ENCODE measurements around the gene YWHAG. TPM values are rescaled to one million over a fixed set of nuclear protein-coding genes. Genes with fewer than 3 reads are reported as not detected.
"Not testable (repeated sequence)": the region's sequence is repeated elsewhere in the genome, so short reads cannot be mapped to it uniquely, and the experiment has no call there.

Gene YWHAG
- total RNA-seq, 1 donor from 2014 or later, result 200 TPM

- Mint-ChIP-seq H3K9me3 (no peaks in the 10 kb centered on the region), H3K36me3 (ENCODE audit: low read depth) (no peaks in the 10 kb centered on the region), H3K4me1 (peaks cover 17% of the 10 kb centered on the region), H3K27ac (ENCODE audit: unreplicated experiment) (no peak overlapping the region), H3K27me3 (ENCODE audit: low read depth) (peaks cover 11% of the 10 kb centered on the region), H3K4me3 (peak overlapping the region; percentile 24)
- TF ChIP-seq CTCF (conservative IDR thresholded peaks at IDR 0.05), result no peak
- no peak for DNase-seq (ENCODE audit: low read depth, low spot score)
These were observed 58.5 kb downstream of the YWHAG start for GRCh38 chr7:76300166-76300731.

- Mint-ChIP-seq H3K4me1 (peaks cover 2% of the 10 kb centered on the region), H3K36me3 (ENCODE audit: low read depth) (no peaks in the 10 kb centered on the region), H3K9me3 (no peaks in the 10 kb centered on the region), H3K27me3 (ENCODE audit: low read depth) (peaks cover 6% of the 10 kb centered on the region), H3K4me3 (no peak overlapping the region), H3K27ac (ENCODE audit: unreplicated experiment) (no peak overlapping the region)
- no peak for DNase-seq (ENCODE audit: low read depth, low spot score)
- TF ChIP-seq CTCF (conservative IDR thresholded peaks at IDR 0.05), result no peak
These were observed 61.7 kb downstream of the YWHAG start for GRCh38 chr7:76296743-76297740.

- Mint-ChIP-seq H3K4me3 (peak overlapping the region; percentile 38), H3K4me1 (peaks cover 18% of the 10 kb centered on the region), H3K27ac (ENCODE audit: unreplicated experiment) (no peak overlapping the region), H3K36me3 (ENCODE audit: low read depth) (no peaks in the 10 kb centered on the region), H3K9me3 (no peaks in the 10 kb centered on the region), H3K27me3 (ENCODE audit: low read depth) (peaks cover 8% of the 10 kb centered on the region)
- TF ChIP-seq CTCF (conservative IDR thresholded peaks at IDR 0.05), result no peak
- DNase-seq (ENCODE audit: low read depth, low spot score), result peak; percentile 42
These were observed 64.3 kb downstream of the YWHAG start for GRCh38 chr7:76294344-76295024.

- no peaks in the 10 kb centered on the region for H3K36me3 Mint-ChIP-seq (ENCODE audit: low read depth)
- H3K4me1 Mint-ChIP-seq, result peaks cover 18% of the 10 kb centered on the region
- no peak overlapping the region for H3K27ac Mint-ChIP-seq (ENCODE audit: unreplicated experiment)
- H3K4me3 Mint-ChIP-seq, result no peak overlapping the region
- TF ChIP-seq CTCF (conservative IDR thresholded peaks at IDR 0.05), result no peak
- no peak for DNase-seq (ENCODE audit: low read depth, low spot score)
- peaks cover 10% of the 10 kb centered on the region for H3K27me3 Mint-ChIP-seq (ENCODE audit: low read depth)
- no peaks in the 10 kb centered on the region for H3K9me3 Mint-ChIP-seq
These were observed 65.3 kb downstream of the YWHAG start for GRCh38 chr7:76293407-76293901.

GRCh38 chr7:76292911-76293310 is 65.9 kb downstream of the YWHAG start:
- not testable (repeated sequence) for DNase-seq (ENCODE audit: low read depth, low spot score); H3K27ac Mint-ChIP-seq (ENCODE audit: unreplicated experiment); H3K36me3 Mint-ChIP-seq (ENCODE audit: low read depth); H3K9me3 Mint-ChIP-seq; H3K4me3 Mint-ChIP-seq
- peaks cover 18% of the 10 kb centered on the region for H3K4me1 Mint-ChIP-seq
- peaks cover 10% of the 10 kb centered on the region for H3K27me3 Mint-ChIP-seq (ENCODE audit: low read depth)
